SU-DHL-6 (cell line): Measurements from ENCODE around the gene MX1.

Experiments used
- H2AFZ ChIP-seq: fragments of 200-600 bp; sonication (generic); 2 replicates; pipeline ENCODE4 v1.6.1; 2014; ENCODE audit warnings: low read depth, mild to moderate bottlenecking, moderate library complexity, mixed read lengths, antibody characterized with exemption, low read length; ENCODE audit not compliant: severe bottlenecking
- H3F3A ChIP-seq: fragments of 200-600 bp; shearing (Covaris generic); 2 replicates; pipeline ENCODE4 v1.6.0; 2016; ENCODE audit warnings: antibody characterized with exemption, mild to moderate bottlenecking; ENCODE audit not compliant: insufficient read depth
- H3K27ac ChIP-seq: fragments of 200-600 bp; sonication (generic); 2 replicates; pipeline ENCODE4 v1.5.1; 2016; ENCODE audit warnings: low read depth, mild to moderate bottlenecking, low read length, moderate library complexity, mixed read lengths
- H3K27me3 ChIP-seq: fragments of 200-600 bp; sonication (generic), shearing (Covaris generic); 2 replicates; pipeline ENCODE4 v1.6.0; 2014; ENCODE audit warnings: mild to moderate bottlenecking, low read length
- H3K36me3 ChIP-seq: fragments of 200-600 bp; sonication (generic); 2 replicates; pipeline ENCODE4 v1.6.1; 2014; ENCODE audit warnings: mild to moderate bottlenecking, low read length, mixed read lengths
- H3K4me2 ChIP-seq: fragments of 300-600, 200-600 bp; shearing (Covaris generic), sonication (generic); 2 replicates; pipeline ENCODE4 v1.6.0; 2014; ENCODE audit warnings: low read length, low read depth, mild to moderate bottlenecking; ENCODE audit not compliant: poor library complexity, severe bottlenecking
- H3K4me3 ChIP-seq: fragments of 200-600 bp; sonication (generic); 2 replicates; pipeline ENCODE4 v1.5.1; 2014; ENCODE audit warnings: antibody characterized with exemption, low read length, mild to moderate bottlenecking, mixed read lengths; ENCODE audit not compliant: insufficient read depth, poor library complexity, severe bottlenecking
- H3K79me2 ChIP-seq: fragments of 200-600 bp; sonication (generic); 2 replicates; pipeline ENCODE4 v1.6.1; 2014; ENCODE audit warnings: mild to moderate bottlenecking, low read length, moderate library complexity; ENCODE audit not compliant: insufficient read depth
- H3K9ac ChIP-seq: fragments of 200-600 bp; sonication (generic); 2 replicates; pipeline ENCODE4 v1.7.0; 2014; ENCODE audit warnings: mild to moderate bottlenecking, low read length
- H3K9me2 ChIP-seq: fragments of 200-600 bp; sonication (generic); replicated peaks from 2 replicates; pipeline ENCODE4 v1.6.1; 2014; ENCODE audit warnings: low read length; ENCODE audit not compliant: insufficient read depth
- H3K9me3 ChIP-seq: fragments of 200-600 bp; sonication (generic); 2 replicates; pipeline ENCODE4 v1.6.1; 2014; ENCODE audit warnings: low read length, mixed read lengths; ENCODE audit not compliant: insufficient read depth
- H4K20me1 ChIP-seq: fragments of 200-600 bp; sonication (generic); 2 replicates; pipeline ENCODE4 v1.6.1; 2014; ENCODE audit warnings: low read depth, mild to moderate bottlenecking, antibody characterized with exemption, low read length, moderate library complexity, mixed read lengths
- EZH2phosphoT487 ChIP-seq: fragments of 200-600 bp; sonication (generic), shearing (Covaris generic); conservative IDR thresholded peaks from 2 replicates; pipeline ENCODE4 v1.6.1; 2018; ENCODE audit warnings: mild to moderate bottlenecking, antibody characterized with exemption, low read length, moderate library complexity, mixed read lengths
- TF ChIP-seq, protein P1 (sequence below): fragments of 200-600 bp; sonication (generic); IDR thresholded peaks from one replicate; pipeline ENCODE4 v1.5.1; 2017; ENCODE audit warnings: antibody characterized with exemption, mild to moderate bottlenecking, low read length, moderate library complexity; ENCODE audit not compliant: insufficient read depth, poor library complexity, severe bottlenecking

Gene MX1

DNA sequence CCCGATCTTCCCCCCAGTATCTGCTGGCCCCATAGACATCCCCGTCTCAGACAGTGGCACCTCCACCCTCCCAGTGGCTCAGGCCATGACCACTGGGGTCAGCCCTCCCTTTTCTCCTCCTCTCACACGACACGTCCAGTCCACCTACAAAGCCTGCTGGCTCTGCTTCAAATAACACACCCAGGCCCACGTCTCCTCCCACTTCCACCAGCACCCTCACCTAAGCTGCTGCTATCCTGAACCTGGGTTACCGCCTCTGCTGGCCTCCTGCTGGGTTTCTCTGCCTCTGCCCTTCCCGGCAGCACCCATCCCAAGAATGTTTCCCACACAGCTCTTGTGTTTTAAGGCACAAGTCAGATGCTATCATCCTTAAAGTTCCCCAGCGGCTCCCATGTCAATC is 38.2 kb upstream of the MX1 start:
- no peaks in the 10 kb centered on the region for H3K9me2 ChIP-seq
- no peak overlapping the region for H3K4me2 ChIP-seq
- TF ChIP-seq EZH2phosphoT487 = no peak
- no peak overlapping the region for H3K9ac ChIP-seq
- H2AFZ ChIP-seq = no peak overlapping the region
- no peaks in the 10 kb centered on the region for H3K27me3 ChIP-seq
- H3F3A ChIP-seq = no peaks in the 10 kb centered on the region
- no peak overlapping the region for H3K4me3 ChIP-seq
- peaks cover 6% of the 10 kb centered on the region; the same call in 1 of the 2 replicates for H3K36me3 ChIP-seq
- no peaks in the 10 kb centered on the region for H4K20me1 ChIP-seq
- H3K79me2 ChIP-seq = no peaks in the 10 kb centered on the region
- no peaks in the 10 kb centered on the region for H3K9me3 ChIP-seq
- no peak overlapping the region for H3K27ac ChIP-seq

- Histone ChIP-seq H3K27me3 (no peaks in the 10 kb centered on the region), H3K9ac (no peak overlapping the region), H3F3A (no peaks in the 10 kb centered on the region), H3K4me3 (no peak overlapping the region), H3K9me3 (no peaks in the 10 kb centered on the region), H3K27ac (no peak overlapping the region), H3K36me3 (peaks cover 6% of the 10 kb centered on the region; the same call in 1 of the 2 replicates), H2AFZ (no peak overlapping the region), H3K4me2 (no peak overlapping the region), H4K20me1 (no peaks in the 10 kb centered on the region), H3K9me2 (no peaks in the 10 kb centered on the region), H3K79me2 (no peaks in the 10 kb centered on the region)
- TF ChIP-seq, protein P1, sequence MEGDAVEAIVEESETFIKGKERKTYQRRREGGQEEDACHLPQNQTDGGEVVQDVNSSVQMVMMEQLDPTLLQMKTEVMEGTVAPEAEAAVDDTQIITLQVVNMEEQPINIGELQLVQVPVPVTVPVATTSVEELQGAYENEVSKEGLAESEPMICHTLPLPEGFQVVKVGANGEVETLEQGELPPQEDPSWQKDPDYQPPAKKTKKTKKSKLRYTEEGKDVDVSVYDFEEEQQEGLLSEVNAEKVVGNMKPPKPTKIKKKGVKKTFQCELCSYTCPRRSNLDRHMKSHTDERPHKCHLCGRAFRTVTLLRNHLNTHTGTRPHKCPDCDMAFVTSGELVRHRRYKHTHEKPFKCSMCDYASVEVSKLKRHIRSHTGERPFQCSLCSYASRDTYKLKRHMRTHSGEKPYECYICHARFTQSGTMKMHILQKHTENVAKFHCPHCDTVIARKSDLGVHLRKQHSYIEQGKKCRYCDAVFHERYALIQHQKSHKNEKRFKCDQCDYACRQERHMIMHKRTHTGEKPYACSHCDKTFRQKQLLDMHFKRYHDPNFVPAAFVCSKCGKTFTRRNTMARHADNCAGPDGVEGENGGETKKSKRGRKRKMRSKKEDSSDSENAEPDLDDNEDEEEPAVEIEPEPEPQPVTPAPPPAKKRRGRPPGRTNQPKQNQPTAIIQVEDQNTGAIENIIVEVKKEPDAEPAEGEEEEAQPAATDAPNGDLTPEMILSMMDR = no peak
These were observed 37.8 kb upstream of the MX1 start for GRCh38 chr21:41388259-41388658.

- H3F3A ChIP-seq = no peaks in the 10 kb centered on the region
- peaks cover 3% of the 10 kb centered on the region; the same call in 1 of the 2 replicates for H3K36me3 ChIP-seq
- H4K20me1 ChIP-seq = no peaks in the 10 kb centered on the region
- H2AFZ ChIP-seq = no peak overlapping the region
- H3K9me2 ChIP-seq = no peaks in the 10 kb centered on the region
- H3K27ac ChIP-seq = no peak overlapping the region
- no peak overlapping the region for H3K4me3 ChIP-seq
- H3K9ac ChIP-seq = no peak overlapping the region
- H3K9me3 ChIP-seq = no peaks in the 10 kb centered on the region
- TF ChIP-seq, protein P1 = no peak
- TF ChIP-seq EZH2phosphoT487 = no peak
- no peaks in the 10 kb centered on the region for H3K79me2 ChIP-seq
- no peaks in the 10 kb centered on the region for H3K27me3 ChIP-seq
- no peak overlapping the region for H3K4me2 ChIP-seq
These were observed 35.9 kb upstream of the MX1 start for GRCh38 chr21:41390043-41390639.

GRCh38 chr21:41393876-41394465 is 32.1 kb upstream of the MX1 start:
- no peak for TF ChIP-seq EZH2phosphoT487
- TF ChIP-seq, protein P1 = no peak
- H3K4me3 ChIP-seq = no peak overlapping the region
- H2AFZ ChIP-seq = no peak overlapping the region
- no peak overlapping the region for H3K27ac ChIP-seq
- no peaks in the 10 kb centered on the region for H3K9me3 ChIP-seq
- H3K27me3 ChIP-seq = no peaks in the 10 kb centered on the region
- no peaks in the 10 kb centered on the region for H4K20me1 ChIP-seq
- H3K36me3 ChIP-seq = peaks cover 11% of the 10 kb centered on the region; the same call in 1 of the 2 replicates
- no peaks in the 10 kb centered on the region for H3K9me2 ChIP-seq
- no peaks in the 10 kb centered on the region for H3K79me2 ChIP-seq
- H3K9ac ChIP-seq = no peak overlapping the region
- no peak overlapping the region for H3K4me2 ChIP-seq
- H3F3A ChIP-seq = no peaks in the 10 kb centered on the region
